Activated CD4-positive, CD25-positive, alpha-beta regulatory T cell treated with anti-CD3 and anti-CD28 coated beads, Interleukin-2, amount 50 U/mL, for 72 hours (primary cell): Measurements from ENCODE around the gene SPRR2A.
"Not testable (repeated sequence)": the region's sequence is repeated elsewhere in the genome, so short reads cannot be mapped to it uniquely, and the experiment has no call there.

Experiments
- DNase-seq: peaks from one replicate; pipeline ENCODE4 v3.0.0; 2021

Gene SPRR2A

DNA sequence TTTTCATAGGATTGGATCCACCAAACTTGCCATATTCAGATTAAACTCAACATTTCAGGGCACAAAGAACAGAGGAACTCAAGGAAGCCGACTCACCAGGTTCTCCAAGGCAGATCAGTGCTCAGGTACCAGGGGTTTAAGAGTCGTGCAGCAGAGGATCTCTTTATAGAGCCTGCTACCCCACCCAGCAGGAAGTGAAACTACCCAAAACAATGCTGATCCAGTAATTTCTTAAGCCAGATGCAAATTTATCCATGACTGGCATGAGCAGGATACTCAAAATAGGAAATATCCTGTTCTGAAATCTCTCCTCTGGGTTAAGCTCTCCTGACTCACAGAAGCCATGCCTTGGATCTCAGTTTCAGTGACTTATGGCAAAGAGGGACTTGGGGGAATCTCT lies at the start of gene SPRR2A:
Gene SPRR2A (minus strand): TSS at position 138 of the 400 bp plus-strand sequence. CDS start 777 bp downstream, outside the sequence.
- no peak for DNase-seq

DNA sequence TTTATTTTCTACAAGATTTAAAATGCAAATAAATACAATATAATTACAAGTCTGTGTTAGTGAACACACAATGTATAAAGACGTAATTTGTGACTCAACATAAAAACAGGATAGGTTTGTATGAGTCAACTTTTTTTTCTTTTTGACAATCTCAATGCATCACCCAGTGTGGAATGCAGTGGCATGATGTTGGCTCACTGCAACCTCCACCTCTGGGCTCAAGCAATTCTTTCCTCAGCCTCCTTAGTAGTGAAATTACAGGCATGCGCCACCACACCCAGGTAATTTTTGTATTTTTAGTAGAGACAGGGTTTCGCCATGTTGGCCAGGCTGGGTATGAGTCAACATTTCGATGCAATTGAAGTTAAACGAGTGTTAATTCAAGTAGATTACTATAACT lies 42.9 kb upstream of the SPRR2A start:
- no peak for DNase-seq

DNA sequence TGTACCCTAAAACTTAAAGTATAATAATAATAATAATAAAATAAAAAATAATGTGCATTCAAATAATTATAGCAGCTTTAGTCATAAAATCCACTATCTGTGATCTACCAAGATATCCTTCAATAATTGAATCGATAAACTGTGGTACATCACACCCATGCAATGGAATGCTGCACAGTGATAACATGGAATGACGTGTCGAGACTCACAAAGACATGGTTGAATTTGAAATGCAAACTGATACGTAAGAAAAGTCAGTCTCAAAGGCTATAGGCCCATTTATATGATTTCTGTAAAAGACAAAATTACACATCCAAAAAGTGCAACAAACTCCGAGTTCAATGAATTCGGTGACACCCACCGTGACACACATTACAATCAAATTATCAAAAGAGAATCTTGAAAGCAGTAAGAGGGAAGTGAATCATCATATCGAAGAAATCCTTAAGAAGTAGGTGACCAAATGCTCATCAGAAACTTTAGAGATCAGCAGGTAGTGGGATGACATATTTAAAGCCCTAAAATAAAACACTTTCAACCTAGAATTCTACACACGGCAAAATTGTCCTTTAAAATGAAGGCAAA lies 42.2 kb upstream of the SPRR2A start:
- no peak for DNase-seq

DNA sequence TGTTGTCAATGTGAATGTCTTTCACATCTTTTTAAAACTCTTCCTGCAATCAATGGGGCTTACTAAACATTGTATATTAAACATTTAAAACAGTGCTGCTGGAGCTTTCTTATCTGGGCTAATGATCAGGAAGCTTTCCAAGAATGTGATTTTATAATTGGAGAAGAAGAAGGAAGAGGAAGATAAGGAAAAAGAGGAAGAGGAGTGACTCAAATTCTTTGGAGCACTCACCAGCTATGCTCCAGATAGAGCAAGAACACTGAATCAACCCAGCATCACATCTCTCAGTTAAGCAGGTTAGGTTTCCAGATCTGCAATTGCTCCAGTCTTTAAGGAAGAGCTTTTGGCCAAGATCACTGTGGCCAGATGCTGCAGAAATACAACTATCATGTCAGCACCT lies 38.5 kb upstream of the SPRR2A start:
- DNase-seq: no peak

DNA sequence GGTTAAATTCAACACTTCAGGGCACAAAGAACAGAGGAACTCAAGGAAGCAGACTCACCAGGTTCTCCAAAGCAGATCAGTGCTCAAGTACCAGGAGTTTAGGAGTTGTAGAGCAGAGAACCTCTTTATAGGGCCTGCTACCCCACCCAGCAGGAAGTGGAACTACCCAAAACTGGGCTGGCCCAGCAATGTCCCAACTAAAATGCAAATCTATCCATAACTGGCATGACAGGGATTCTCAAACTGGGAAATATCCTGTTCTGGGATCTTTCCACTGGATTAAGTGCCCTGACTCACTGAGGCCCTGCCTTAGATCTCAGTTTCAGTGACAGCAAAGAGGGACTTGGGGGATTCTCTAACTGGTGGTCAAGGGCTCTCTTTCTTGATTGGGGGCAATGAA lies 37.1 kb upstream of the SPRR2A start, which contains the start of gene SPRR2E:
Gene SPRR2E (minus strand): TSS at position 101 of the 400 bp plus-strand sequence. CDS start 775 bp downstream, outside the sequence.
- no peak for DNase-seq

DNA sequence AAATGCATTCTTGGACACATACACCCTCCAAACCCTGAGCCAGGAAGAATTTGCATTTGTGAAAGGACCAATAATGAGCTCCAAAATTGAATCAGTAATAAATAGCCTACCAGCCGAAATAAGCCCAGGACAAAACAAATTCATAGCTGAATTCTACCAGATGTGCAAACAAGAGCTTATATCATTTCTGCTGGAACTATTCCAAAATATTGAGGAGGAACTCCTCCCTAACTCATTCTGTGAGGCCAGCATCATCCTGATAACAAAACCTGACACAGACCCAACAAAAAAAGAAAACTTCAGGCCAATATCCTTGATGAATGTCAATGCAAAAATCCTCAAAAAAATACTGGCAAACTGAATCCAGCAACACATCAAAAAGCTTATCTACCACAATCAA lies 30.3 kb upstream of the SPRR2A start:
- no peak for DNase-seq

DNA sequence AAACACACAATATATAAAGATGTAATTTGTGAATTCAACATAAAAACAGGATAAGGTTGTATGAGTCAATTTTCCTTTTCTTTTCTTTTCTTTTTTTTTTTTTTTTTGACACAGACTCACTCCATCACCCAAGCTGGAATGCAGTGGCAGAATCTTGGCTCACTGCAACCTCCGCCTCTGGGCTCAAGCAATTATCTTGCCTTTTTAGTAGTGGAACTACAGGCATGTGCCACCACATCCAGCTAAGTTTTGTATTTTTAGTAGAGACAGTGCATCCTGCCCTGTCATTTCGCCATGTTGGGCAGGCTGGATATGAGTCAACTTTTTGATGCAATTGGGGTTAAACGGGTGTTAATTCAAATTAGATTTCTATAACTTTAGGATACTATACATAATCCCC lies 24.4 kb upstream of the SPRR2A start:
- DNase-seq: no peak

DNA sequence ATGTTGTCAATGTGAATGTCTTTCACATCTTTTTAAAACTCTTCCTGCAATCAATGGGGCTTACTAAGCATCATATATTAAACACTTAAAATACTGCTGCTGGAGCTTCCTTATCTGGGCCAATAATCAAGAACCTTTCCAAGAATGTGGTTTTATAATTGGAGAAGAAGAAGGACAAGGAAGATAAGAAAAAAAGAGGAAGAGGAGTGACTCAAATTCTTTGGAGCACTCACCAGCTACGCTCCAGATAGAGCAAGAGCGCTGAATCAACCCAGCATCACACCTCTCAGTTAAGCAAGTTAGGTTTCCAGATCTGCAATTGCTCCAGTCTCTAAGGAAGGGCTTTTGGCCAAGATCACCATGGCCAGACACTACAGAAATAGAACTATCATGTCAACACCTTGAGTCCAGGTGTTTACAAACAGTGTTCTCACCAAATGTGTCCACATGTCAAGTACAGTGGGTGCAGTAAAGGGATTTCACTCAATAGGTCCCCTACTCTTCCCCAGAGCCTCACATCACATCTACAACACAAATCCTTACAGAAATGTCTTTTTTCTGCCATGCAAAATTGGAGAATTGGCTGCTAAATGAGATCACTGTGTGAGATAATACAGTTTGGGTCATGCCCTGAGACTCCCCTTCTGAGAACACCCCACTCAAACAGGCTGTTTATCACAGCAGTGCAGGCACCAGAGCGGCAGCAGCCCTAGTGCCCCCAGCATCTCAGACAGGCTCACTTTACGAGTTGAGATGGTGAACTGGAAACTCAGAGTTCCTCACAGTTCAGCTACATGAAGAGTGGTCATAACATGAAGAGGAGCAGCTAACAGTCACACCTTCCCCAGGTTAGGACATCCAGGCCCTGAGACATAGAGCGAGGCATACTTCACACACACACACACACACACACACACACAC lies 15.8 kb upstream of the SPRR2A start:
- DNase-seq: no peak

DNA sequence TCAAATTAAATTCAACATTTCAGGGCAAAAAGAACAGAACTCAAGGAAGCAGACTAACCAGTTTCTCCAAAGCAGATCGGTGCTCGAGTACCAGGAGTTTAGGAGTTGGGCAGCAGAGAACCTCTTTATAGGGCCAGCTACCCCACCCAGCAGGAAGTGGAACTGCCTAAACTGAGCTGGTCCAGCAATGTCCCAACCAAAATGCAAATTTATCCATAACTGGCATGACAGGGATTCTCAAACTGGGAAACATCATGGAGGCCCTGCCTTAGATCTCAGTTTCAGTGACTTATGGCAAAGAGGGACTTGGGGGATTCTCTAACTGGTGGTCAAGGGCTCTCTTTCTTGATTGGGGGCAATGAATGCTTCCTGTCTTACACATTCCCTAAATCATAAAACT lies 14.2 kb upstream of the SPRR2A start, which contains the start of gene SPRR2B:
Gene SPRR2B (minus strand): TSS at position 101 of the 400 bp plus-strand sequence. CDS start 772 bp downstream, outside the sequence.
- DNase-seq: no peak

DNA sequence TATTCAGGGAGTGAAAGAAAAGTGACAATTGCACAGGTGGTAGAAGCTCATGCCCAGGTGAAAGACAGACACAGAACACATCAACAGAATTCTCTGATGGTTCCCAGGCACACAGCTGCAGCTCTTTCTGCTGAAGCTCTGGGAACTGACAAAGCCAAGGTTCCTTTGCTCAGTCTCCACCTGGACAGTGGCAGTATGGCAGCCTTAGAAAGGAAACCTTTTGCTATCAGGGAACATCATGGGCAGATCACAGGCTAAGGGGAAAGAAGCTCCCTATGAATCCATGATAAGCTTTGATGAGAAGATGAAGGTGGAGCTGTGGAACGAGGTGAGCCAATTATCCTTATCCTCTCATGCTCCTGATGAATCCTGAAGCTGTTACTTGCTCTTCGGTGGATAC lies 12.9 kb upstream of the SPRR2A start:
- DNase-seq: no peak

DNA sequence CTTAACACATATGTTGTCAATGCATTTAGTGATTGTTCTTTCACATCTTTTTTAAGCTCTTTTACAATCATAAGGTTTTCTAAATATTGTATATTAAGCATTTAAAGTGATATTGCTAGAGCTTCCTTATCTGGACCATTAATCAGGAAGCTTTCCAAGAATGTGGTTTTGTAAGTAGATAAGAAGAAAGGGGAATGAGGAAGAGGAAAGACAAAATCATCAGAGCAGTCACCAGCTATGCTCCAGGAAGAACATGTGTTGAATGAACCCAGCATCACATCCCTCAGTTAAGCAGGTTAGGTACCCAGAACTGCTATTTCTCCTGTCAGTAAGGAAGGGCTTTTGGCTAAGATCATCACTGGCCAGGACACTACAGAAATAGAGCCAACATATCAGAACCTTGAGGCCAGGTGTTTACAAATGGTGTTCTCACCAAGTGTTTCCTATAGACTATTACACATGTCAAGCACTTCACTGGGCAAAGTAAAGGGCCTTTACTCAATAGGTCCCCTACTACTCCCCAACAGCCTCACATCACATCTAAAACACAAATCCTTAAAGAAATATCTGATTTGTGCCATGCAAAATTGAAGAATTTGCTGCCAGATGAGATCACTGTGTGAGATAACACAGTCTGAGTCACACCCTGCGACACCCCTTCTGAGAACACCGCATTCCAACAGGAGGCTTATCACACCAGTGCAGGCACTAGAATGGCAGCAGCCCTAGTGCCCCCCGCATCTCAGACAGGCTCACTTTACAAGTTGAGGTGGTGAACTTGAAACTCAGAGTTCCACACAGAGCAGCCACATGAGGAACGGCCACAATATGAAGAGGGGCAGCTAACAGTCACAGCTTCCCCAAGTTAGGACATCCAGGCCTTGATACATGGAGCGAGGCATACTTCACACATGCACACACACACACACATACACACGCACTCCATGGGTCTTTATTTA lies 1.8 kb upstream of the SPRR2A start:
- DNase-seq: no peak

DNA sequence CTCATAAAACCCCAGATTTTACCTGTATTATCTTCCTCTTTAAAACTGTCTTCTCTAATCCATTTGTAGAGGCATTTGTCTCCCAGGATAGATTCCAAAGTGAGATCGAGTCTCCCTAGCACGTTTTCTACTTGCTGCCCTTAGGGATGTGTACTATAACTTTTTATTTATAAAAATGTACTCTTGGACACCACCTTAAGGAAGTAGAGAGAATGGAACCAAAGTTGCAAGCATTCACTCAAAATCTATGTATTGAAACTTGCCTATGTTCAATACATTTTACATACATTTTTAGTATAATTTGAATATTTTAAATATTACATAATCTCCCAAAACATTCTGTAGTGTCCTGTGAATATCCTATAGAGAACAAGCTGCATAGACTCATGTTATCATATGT lies 842 bp upstream of the SPRR2A start:
- DNase-seq: no peak

DNA sequence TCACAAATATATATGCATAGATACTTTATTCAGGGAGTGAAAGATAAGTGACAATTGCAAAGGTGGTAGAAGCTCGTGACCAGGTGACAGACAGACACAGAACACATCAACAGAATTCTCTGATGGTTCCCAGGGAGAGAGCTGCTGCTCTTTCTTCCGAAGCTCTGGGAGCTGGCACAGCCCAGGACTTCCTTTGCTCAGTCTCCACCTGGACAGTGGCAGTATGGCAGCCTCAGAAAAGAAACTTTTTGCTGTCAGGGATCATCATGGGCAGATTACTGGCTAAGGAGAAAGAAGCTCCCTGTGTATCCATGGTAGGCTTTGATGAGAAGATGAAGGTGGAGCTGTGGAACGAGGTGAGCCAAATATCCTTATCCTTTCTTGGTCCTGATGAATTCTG lies 1.2 kb downstream of the SPRR2A start:
- DNase-seq: not testable (repeated sequence)

DNA sequence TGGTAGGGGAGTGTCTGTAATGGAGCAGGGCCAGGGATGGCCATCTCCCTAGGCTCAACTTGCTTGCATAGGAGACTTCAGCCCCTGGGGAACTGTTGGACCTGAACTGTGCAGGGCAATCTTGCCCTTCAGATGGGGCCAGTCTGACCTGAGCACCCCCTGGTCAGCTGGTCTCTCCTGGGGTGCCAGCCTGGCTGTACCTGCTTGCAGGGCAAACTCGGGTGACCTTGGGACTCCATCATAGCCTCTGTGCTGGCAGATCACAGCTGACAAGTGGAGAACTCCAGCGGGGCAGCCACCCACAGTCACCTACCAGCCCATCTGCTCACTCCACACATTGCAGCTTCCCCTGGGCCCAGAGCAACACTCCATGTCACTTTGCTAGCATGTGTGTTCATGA lies 8.1 kb downstream of the SPRR2A start:
- DNase-seq: no peak

DNA sequence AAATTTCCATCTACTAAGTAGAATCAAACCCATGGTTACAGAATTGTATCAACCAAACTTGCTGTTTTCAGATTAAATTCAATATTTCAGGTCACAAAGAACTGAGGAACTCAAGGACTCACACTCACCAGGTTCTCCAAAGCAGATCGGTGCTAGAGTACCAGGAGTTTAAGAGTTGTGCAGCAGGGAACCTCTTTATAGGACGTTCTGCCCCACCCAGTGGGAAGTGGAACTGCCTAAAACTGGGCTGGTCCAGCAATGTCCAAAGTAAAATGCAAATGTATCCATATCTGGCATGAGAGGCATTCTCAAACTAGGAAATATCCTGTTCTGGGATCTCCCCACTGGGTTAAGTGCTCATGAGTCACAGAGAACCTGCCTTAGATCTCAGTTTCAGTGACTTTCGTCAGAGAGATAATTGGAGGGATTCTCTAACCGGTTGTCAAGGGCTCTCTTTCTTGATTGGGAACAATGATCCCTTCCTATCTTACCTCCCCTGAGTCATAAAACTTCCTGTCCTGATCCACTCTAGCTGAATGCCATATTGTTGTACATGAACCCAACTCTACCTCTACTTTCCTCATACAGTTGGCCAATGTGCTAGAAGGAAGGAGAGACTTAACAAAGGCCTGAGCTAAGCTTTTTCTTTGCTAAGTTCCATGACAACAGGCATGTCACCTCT lies 16.2 kb downstream of the SPRR2A start, which contains the start of gene SPRR2D:
Gene SPRR2D (minus strand): TSS at position 171 of the 682 bp plus-strand sequence. CDS start 774 bp downstream, outside the sequence.
- DNase-seq: no peak

DNA sequence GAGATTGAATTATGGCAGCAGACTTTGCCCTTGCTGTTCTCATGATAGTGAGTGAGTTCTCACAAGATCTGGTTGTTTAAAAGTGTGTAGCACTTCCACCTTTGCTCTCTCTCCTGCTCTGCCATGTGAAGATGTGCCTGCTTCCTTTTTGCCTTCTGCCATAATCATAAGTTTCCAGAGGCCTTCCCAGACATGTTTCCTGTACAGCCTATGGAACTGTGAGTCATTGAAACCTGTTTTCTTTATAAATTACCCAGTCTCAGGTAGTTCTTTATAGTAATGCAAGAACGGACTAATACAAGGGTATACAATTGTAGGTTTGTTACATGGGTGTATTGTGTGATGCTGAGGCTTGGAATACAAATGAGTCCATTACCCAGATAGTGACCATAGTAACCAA lies 22.1 kb downstream of the SPRR2A start:
- DNase-seq: no peak

DNA sequence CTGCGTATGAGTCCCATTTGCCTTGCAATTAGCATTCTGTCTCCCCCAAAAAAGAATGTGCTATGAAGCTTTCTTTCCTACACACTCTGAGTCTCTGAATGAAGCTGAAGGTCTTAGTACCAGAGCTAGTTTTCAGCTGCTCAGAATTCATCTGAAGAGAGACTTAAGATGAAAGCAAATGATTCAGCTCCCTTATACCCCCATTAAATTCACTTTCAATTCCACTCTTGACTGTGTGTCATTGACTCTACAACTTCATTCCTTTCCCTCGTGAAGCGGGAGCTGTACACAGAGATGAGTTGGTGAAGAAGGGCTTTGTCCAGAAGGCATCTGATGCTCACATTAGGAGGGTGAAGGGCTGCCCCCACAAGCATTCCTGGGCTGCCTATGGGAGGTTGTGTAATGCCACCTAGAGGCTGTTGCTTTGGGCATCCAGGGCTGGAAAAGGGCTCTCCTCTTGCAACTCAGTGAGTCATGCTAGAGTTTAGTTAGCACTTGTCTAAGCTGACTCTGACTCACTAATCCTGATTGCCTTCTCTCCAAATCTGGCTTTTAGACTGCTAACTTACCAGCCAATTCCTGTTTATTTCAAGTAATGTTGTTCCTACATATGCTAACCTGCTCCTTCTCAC lies 24.5 kb downstream of the SPRR2A start:
- DNase-seq: no peak

DNA sequence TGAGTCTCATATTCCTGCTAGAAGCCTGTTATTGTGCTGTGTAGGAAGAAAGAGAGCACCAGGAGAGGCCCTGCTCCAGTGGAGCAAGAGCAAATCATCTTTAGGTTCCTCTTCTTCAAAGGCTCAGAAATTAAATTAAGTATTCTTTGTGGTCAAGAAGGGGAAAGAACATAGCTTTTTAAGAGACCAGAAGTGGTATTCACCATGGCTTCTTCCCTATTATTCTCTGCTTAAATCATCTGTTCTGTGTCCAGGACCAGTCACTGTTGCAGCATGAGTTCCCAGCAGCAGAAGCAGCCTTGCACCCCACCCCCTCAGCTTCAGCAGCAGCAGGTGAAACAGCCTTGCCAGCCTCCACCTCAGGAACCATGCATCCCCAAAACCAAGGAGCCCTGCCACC lies 25.2 kb downstream of the SPRR2A start:
- no peak for DNase-seq

DNA sequence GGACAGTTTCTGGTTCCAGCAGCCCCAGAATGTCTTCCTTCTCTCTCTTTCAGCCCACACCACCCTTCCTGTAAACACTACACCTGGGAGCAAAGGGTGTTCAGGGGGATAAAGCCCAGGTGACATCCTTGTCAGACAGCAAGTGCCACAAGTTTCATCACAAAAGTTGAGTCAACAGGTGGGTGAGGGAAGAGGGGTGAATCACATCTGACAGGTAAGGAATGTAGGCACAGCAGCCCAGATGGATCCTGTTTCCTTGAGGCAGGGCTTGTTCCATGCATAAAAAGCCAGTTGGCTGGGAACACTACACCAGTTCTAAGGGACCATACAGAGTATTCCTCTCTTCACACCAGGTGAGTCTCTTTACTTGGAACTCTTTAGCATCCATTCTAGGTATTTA lies 26.4 kb downstream of the SPRR2A start, which contains the start of gene SPRR1B:
Gene SPRR1B (plus strand): TSS at position 309 of the 400 bp plus-strand sequence. CDS start 1,143 bp downstream, outside the sequence.
- no peak for DNase-seq

DNA sequence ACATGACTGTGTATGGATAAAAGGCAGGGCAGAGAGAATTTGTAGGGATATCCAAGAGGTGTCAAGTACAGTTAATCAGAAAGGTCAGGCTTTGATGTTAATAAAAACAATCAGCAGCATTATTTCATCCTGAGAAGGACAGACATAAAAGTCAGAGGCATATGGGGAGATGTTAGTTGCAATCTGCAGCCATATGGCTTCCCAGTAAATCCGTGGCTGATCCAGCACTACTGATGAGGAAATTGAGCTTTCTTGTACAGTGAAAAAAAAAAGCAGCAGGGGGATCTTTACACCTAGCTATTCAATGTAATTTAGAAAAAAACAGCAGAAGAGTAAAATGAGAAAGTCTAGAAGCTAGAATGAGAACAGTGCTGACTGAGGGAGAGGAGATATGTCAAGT lies 28.5 kb downstream of the SPRR2A start:
- no peak for DNase-seq

DNA sequence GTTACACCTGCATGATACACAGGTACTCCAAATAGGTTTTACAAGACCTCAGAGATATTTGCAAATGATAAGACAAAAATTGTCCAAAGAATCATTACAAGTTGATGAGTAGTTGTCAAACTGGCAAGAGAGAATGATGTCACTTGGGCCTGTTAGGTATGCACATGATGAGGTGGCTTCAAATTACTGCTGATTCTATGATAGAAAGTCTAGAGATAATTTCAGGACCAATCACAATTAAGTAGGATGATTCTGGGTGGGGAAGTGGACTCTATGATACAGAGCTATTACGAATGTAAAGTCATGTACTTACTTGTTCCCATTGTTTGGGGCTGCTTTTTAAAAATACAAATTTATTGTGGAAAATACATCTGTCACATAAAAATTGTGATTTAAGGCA lies 31.5 kb downstream of the SPRR2A start:
- DNase-seq: no peak

DNA sequence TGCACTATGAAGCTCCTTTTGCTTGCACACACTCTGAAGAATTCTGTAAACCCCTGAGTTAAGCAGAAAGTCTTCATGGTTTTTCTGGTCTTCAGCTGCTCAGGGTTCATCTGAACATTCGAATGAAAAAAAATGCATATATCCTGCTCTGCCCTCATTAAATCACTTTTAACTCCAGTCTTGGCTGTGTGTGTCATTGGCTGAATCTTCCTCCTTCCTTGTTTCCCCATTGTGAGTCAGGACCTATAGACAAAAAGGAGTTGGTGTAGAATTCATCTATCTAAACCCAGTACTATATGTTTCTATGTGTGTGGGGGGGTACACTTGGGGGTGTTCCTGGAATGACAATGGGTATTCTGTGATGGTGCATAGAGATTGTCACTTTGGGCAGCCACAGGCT lies 32.9 kb downstream of the SPRR2A start:
- DNase-seq: no peak
